Heart left ventricle (tissue), 16 donors: Measurements from ENCODE around the gene TGFBRAP1. TPM values are rescaled to one million over a fixed set of nuclear protein-coding genes. Genes with fewer than 3 reads are reported as not detected.
"Not testable (repeated sequence)": the region's sequence is repeated elsewhere in the genome, so short reads cannot be mapped to it uniquely, and the experiment has no call there.

Experiments used
- ATAC-seq, 4 donors: fragments of 200-7000 bp; cut with Tn5 transposase; one replicate each; pipeline ENCODE4 v1.9.1; 2020 to 2022; ENCODE audit warnings: moderate library complexity in 4 of 4, mild to moderate bottlenecking in 3 of 4, moderate number of reproducible peaks in 1 of 4
- DNase-seq, 5 donors: peaks; one replicate each; pipeline ENCODE4 v3.0.0-alpha.2; 2020
- H3K27ac ChIP-seq, 12 donors: fragments of 200-600 bp; sonication (generic) in 4 of 12; one replicate each; pipeline versions ENCODE4 v1.5.0 to v1.8.0; 2016 to 2022; ENCODE audit warnings: mild to moderate bottlenecking in 2 of 12
- H3K27me3 ChIP-seq, 9 donors: fragments of 200-600 bp; sonication (generic) in 2 of 9; one replicate each; pipeline versions ENCODE4 v1.5.1 to v1.8.0; 2016 to 2022; ENCODE audit warnings: mild to moderate bottlenecking in 3 of 9
- H3K36me3 ChIP-seq, 9 donors: fragments of 200-600 bp; sonication (generic) in 2 of 9; one replicate each; pipeline versions ENCODE4 v1.5.0 to v1.8.0; 2018 to 2022; ENCODE audit warnings: mild to moderate bottlenecking in 2 of 9
- H3K4me1 ChIP-seq, 12 donors: fragments of 200-600 bp; sonication (generic) in 4 of 12; one replicate each; pipeline versions ENCODE4 v1.5.0 to v1.8.0; 2016 to 2022; ENCODE audit warnings: mild to moderate bottlenecking in 3 of 12
- H3K4me3 ChIP-seq, 12 donors: fragments of 200-600 bp; sonication (generic) in 4 of 12; one replicate each; pipeline versions ENCODE4 v1.5.0 to v1.8.0; 2017 to 2022; ENCODE audit warnings: mild to moderate bottlenecking in 9 of 12, moderate library complexity in 4 of 12
- H3K9me3 ChIP-seq, 12 donors: fragments of 200-600 bp; sonication (generic) in 4 of 12; one replicate each; pipeline versions ENCODE4 v1.5.0 to v1.8.0; 2016 to 2022; ENCODE audit warnings: mild to moderate bottlenecking in 1 of 12
- POLR2A ChIP-seq, 2 donors: fragments of 450-650 bp; IDR thresholded peaks; one replicate each; pipeline ENCODE4 v1.6.1; 2017; ENCODE audit warnings: antibody characterized with exemption in 2 of 2, mild to moderate bottlenecking in 2 of 2, moderate library complexity in 2 of 2
- WGBS, 4 donors: extraction: QIAGEN DNeasy Blood & Tissue Kit in 2 of 4; methylation state at CpG; one replicate each; pipeline versions ENCODE4 v1.1.5 to v1.1.7; 2013 to 2018; 5-methylcytosine and 5-hydroxymethylcytosine counted together
- intact Hi-C, 10 donors: fragments of 100-400 bp; cut with DNase I; formaldehyde crosslinking; loops; one replicate each; pipeline versions ENCODE4 v1.11.1 to v1.14.2; 2022
- polyA plus RNA-seq, 2 donors: library from polyadenylated mRNA; stranded (reverse); fragments of 200-250 nt; gene quantifications; one replicate each; pipeline ENCODE4 v1.2.3, GENCODE V29; 2013
- total RNA-seq, 9 donors: library from RNA; depleted of rRNA in 2 of 9; stranded (reverse); fragments of >200 nt in 2 of 9; fragmentation: NEBNext Ultra II Directional in 3 of 9; extraction: Animal tissue kit (Norgen Biotek cat#: 25700) in 3 of 9; gene quantifications; one replicate each; pipeline versions ENCODE4 v1.1.0 to v1.2.4, GENCODE V29; 2016 to 2023
- TF ChIP-seq, protein P1 (sequence below), 12 donors: fragments of 200-600 bp; sonication (generic) in 4 of 12; IDR thresholded peaks; one replicate each; pipeline versions ENCODE4 v1.5.0 to v1.8.0; 2018 to 2022; ENCODE audit warnings: antibody characterized with exemption in 12 of 12, mild to moderate bottlenecking in 5 of 12
- donor health status: ischemic (EF 13 %, LVEDD 7.1; RV severe dilation, severe dysfunction).
- donor health status: healthy with polysubstance abuse.
- donor health status: DM: no; HTN: yes; CAD: no.
- donor health status: DM: no; HTN: no; CAD: no.
- donor health status: ischemic (EF 25% LVEDD 6.9; RV normal size, moderate dysfunction).
- donor health status: ischemic (EF 25% LVEDD 5.7; RV mildly dilated, moderate dysfunction).
- donor health status: healthy.
- donor health status: DM: yes; HTN: yes; CAD: no.
- donor health status: ischemic (EF 35%, LVEDD 5.7; RV mildly dilated, moderate dysfunction).
- donor health status: nonischemic (EF 11% LVEDD 7.7; RV severe dilation, severe dysfunction).
- donor health status: DM: yes; HTN: yes; CAD: no.
- donor health status: PGD.
- donor health status: ischemic (EF 29% LVEDD 5.4; RV normal size, mild dysfunction).
- donor health status: nonischemic (EF 23%, LVEDD 6.1; RV moderate dilation, normal function).

The TGFBRAP1 gene
- total and polyA plus RNA-seq, 11 donors: 1.8 to 20.0 (median 10.8) TPM

DNA sequence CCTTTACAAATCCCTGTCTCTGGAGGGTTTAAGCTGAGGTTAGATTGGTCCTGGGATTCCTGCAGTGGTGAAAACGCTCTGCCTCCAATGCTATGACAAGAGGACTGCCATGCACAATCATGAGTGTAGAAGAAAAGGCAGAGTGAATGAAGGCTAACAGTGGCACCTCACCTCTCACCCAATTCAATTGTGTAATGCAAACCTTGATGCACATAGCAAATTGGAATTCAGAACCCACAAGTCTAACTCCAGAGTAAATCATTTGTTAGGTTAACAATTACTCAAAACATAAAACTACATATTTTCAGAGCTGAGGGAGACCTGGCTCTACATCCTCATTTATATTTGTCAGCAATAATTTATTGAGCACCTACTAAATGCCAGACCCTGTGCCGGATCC lies 1.8 kb downstream of the TGFBRAP1 start:
- peak overlapping the region in 1 of 12 donors; percentile 78 for H3K27ac ChIP-seq
- peaks cover 0 to 5% (median 0%) of the 10 kb centered on the region in 9 donors for H3K36me3 ChIP-seq
- peaks cover 0 to 38% (median 14%) of the 10 kb centered on the region in 12 donors for H3K4me1 ChIP-seq
- ATAC-seq (no peak), DNase-seq (no peak)
- peak overlapping the region in 1 of 12 donors; percentile 75 for H3K4me3 ChIP-seq
- no peaks in the 10 kb centered on the region for H3K27me3 ChIP-seq
- H3K9me3 ChIP-seq: no peaks in the 10 kb centered on the region
- no peak for TF ChIP-seq POLR2A (IDR thresholded peaks at IDR 0.05)
- TF ChIP-seq, protein P1, sequence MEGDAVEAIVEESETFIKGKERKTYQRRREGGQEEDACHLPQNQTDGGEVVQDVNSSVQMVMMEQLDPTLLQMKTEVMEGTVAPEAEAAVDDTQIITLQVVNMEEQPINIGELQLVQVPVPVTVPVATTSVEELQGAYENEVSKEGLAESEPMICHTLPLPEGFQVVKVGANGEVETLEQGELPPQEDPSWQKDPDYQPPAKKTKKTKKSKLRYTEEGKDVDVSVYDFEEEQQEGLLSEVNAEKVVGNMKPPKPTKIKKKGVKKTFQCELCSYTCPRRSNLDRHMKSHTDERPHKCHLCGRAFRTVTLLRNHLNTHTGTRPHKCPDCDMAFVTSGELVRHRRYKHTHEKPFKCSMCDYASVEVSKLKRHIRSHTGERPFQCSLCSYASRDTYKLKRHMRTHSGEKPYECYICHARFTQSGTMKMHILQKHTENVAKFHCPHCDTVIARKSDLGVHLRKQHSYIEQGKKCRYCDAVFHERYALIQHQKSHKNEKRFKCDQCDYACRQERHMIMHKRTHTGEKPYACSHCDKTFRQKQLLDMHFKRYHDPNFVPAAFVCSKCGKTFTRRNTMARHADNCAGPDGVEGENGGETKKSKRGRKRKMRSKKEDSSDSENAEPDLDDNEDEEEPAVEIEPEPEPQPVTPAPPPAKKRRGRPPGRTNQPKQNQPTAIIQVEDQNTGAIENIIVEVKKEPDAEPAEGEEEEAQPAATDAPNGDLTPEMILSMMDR (IDR thresholded peaks at IDR 0.05): no peak
- intact Hi-C loops: no loop called here
- WGBS, 4 donors: 85 to 90% (median 88%) methylated on average over 2 of the region's 2 CpGs

DNA sequence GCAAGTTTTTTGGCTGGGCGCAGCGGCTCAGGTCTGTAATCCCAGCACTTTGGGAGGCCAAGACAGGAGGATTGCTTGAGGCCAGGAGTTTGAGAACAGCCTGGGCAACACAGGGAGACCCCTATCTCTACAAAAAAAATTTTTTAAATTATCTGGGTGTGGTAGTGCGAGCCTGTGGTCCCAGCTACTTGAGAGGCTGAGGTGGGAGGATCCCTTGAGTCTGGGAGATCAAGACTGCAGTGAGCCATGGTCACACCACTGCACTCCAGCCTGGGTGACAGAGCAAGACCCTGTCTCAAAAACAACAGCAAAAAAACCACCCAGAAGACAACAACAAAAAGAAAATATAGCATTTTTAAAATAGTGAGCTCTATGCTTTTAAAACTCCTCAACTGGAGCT lies 2.3 kb downstream of the TGFBRAP1 start:
- intact Hi-C loops, H3K27me3 ChIP-seq, DNase-seq, ATAC-seq, H3K4me3 ChIP-seq, H3K36me3 ChIP-seq, H3K9me3 ChIP-seq, H3K27ac ChIP-seq: not testable (repeated sequence)
- 86 to 96% (median 93%) methylated on average over 3 of the region's 3 CpGs for WGBS, 4 donors
- peaks cover 0 to 38% (median 14%) of the 10 kb centered on the region in 12 donors for H3K4me1 ChIP-seq

DNA sequence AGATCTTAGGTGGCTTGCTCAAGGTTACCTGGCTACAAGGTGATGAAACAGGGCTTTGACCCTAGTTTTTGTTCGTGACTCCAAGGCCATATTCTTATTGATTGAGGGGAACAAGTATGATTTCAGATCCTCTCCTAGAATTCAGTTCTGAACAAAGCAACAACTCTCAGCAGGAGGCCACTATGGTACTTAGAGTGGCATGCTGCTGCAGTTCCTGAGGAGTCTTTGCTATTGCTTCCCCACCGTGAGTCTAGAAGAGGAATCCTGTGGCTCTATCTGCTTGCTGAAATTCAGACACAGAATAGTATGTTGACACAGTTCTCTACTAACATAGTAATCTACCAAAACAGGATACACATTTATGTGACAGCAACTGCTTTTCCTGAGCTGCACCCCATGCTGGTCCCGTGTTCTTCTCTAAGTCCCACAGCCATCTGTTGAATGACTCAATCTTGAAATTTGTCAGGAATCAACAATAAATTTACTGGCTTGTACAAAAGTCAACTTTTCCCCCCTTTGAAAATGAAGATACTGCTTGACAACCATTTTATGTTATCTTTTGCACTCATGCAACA lies 4.1 kb downstream of the TGFBRAP1 start:
- Histone ChIP-seq H3K36me3 (peaks cover 0 to 5% (median 0%) of the 10 kb centered on the region in 9 donors), H3K27ac (no peak overlapping the region), H3K4me1 (peaks cover 0 to 36% (median 14%) of the 10 kb centered on the region in 12 donors), H3K27me3 (no peaks in the 10 kb centered on the region), H3K4me3 (no peak overlapping the region), H3K9me3 (no peaks in the 10 kb centered on the region)
- intact Hi-C loops: no loop called here
- DNase-seq (no peak), ATAC-seq (no peak)
- TF ChIP-seq, protein P1 (IDR thresholded peaks at IDR 0.05): no peak
- no peak for TF ChIP-seq POLR2A (IDR thresholded peaks at IDR 0.05)
- 64 to 78% (median 69%) methylated on average over 3 of the region's 3 CpGs for WGBS, 4 donors

DNA sequence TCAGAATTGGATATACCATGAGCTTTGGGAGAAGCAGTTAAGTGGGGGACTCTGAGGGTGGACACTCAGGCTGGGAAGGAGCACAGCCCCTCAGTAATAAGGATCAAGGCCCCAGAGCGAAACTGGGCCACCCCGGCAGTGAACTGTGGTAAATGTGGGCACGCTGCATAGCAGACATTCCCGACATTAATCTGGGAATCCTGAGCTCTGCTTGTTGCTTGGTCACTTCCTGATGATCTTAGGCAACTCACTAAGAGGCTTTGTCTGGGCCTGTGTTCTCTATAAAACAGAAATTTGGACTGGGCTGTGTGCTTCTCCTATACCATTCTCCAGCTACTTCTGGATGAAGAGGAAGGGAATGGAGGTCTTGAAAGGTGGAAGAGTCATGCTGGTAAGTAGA lies 4.8 kb downstream of the TGFBRAP1 start:
- H3K27ac ChIP-seq: no peak overlapping the region
- no peaks in the 10 kb centered on the region for H3K9me3 ChIP-seq
- no peaks in the 10 kb centered on the region for H3K27me3 ChIP-seq
- H3K4me1 ChIP-seq: peaks cover 0 to 31% (median 11%) of the 10 kb centered on the region in 12 donors
- TF ChIP-seq POLR2A (IDR thresholded peaks at IDR 0.05): no peak
- TF ChIP-seq, protein P1 (IDR thresholded peaks at IDR 0.05): no peak
- intact Hi-C loops: no loop called here
- H3K36me3 ChIP-seq: peaks cover 0 to 5% (median 0%) of the 10 kb centered on the region in 9 donors
- ATAC-seq (no peak), DNase-seq (no peak)
- H3K4me3 ChIP-seq: no peak overlapping the region
- 78 to 84% (median 81%) methylated on average over 4 of the region's 4 CpGs for WGBS, 4 donors

DNA sequence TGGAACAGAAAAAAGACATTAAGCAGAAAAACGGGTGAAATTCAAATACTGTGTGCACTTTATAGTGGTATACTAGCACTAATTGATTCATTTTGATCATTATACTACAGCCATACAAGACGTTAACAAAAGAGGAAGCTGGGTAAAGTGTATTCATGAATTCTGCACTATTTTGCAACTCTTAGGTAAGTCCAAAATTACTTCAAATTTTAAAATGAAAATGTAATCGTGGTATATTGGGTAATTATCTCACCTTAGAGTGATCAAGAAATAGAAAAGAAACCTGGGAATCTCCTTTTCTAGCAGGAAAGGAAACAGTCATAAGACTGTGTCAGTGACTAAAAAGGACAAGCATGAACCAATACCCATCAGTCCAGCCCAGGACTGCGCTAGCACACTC lies 5.4 kb downstream of the TGFBRAP1 start:
- no peaks in the 10 kb centered on the region for H3K9me3 ChIP-seq
- no peak overlapping the region for H3K27ac ChIP-seq
- intact Hi-C loops: no loop called here
- TF ChIP-seq, protein P1 (IDR thresholded peaks at IDR 0.05): no peak
- no peak for TF ChIP-seq POLR2A (IDR thresholded peaks at IDR 0.05)
- WGBS, 4 donors: 76 to 90% (median 86%) methylated on average over 4 of the region's 4 CpGs
- peaks cover 0 to 5% (median 0%) of the 10 kb centered on the region in 9 donors for H3K36me3 ChIP-seq
- no peak for ATAC-seq
- no peak for DNase-seq
- no peaks in the 10 kb centered on the region for H3K27me3 ChIP-seq
- peaks cover 0 to 31% (median 11%) of the 10 kb centered on the region in 12 donors for H3K4me1 ChIP-seq
- H3K4me3 ChIP-seq: no peak overlapping the region
